Urothelium cell line (cell line): ENCODE results near the gene HSD17B12.

ENCODE experiments used
- DNase-seq: peaks from one replicate; pipeline ENCODE4 v3.0.0; 2011; ENCODE audit warnings: low spot score, mixed read lengths
- FAIRE-seq: peaks from 2 replicates; lab custom pipeline; 2011; peaks lifted over from hg19 to GRCh38; lab: Jason Lieb, UNC

The HSD17B12 gene

GRCh38 chr11:43687120-43687791, 6.7 kb downstream of the HSD17B12 start:
- no peak for DNase-seq
- FAIRE-seq: peak; percentile 46

GRCh38 chr11:43688394-43688793, 7.9 kb downstream of the HSD17B12 start:
- FAIRE-seq (no peak), DNase-seq (no peak)

GRCh38 chr11:43689167-43689566, 8.6 kb downstream of the HSD17B12 start:
- DNase-seq: no peak
- no peak for FAIRE-seq

- FAIRE-seq (no peak), DNase-seq (no peak)
Measured at GRCh38 chr11:43690929-43691725, 10.6 kb downstream of the HSD17B12 start.

- no peak for FAIRE-seq
Measured at GRCh38 chr11:43691806-43692205, 11.3 kb downstream of the HSD17B12 start.

GRCh38 chr11:43693069-43693468, 12.5 kb downstream of the HSD17B12 start:
- FAIRE-seq (no peak), DNase-seq (no peak)

More at GRCh38 chr11:43691806-43692205, 11.3 kb downstream of the HSD17B12 start:
- no peak for DNase-seq

GRCh38 chr11:43693731-43694130, 13.2 kb downstream of the HSD17B12 start:
- no peak for FAIRE-seq
- no peak for DNase-seq

GRCh38 chr11:43694477-43694876, 13.9 kb downstream of the HSD17B12 start:
- no peak for FAIRE-seq
- DNase-seq: no peak

- DNase-seq (no peak), FAIRE-seq (no peak)
Measured at GRCh38 chr11:43697679-43698078, 17.1 kb downstream of the HSD17B12 start.

- FAIRE-seq: no peak
- no peak for DNase-seq
Measured at GRCh38 chr11:43699870-43700269, 19.3 kb downstream of the HSD17B12 start.

GRCh38 chr11:43706631-43707030, 26.1 kb downstream of the HSD17B12 start:
- FAIRE-seq (no peak), DNase-seq (no peak)

GRCh38 chr11:43708776-43709175, 28.2 kb downstream of the HSD17B12 start:
- DNase-seq (no peak), FAIRE-seq (no peak)

- FAIRE-seq (no peak), DNase-seq (no peak)
Measured at GRCh38 chr11:43709689-43710088, 29.2 kb downstream of the HSD17B12 start.

GRCh38 chr11:43712676-43713075, 32.1 kb downstream of the HSD17B12 start:
- FAIRE-seq: no peak
- no peak for DNase-seq

- FAIRE-seq: no peak
- no peak for DNase-seq
Measured at GRCh38 chr11:43718373-43718772, 37.8 kb downstream of the HSD17B12 start.

- FAIRE-seq: no peak
- DNase-seq: no peak
Measured at GRCh38 chr11:43723617-43724016, 43.1 kb downstream of the HSD17B12 start.

- FAIRE-seq: no peak
- no peak for DNase-seq
Measured at GRCh38 chr11:43732225-43732624, 51.7 kb downstream of the HSD17B12 start.

GRCh38 chr11:43734256-43734655, 53.7 kb downstream of the HSD17B12 start:
- FAIRE-seq (no peak), DNase-seq (no peak)

GRCh38 chr11:43735115-43735514, 54.6 kb downstream of the HSD17B12 start:
- FAIRE-seq: no peak
- no peak for DNase-seq

- DNase-seq (no peak), FAIRE-seq (no peak)
Measured at GRCh38 chr11:43735961-43736360, 55.4 kb downstream of the HSD17B12 start.

GRCh38 chr11:43736502-43737200, 56.1 kb downstream of the HSD17B12 start:
- DNase-seq (no peak), FAIRE-seq (no peak)

GRCh38 chr11:43737201-43737590, 56.7 kb downstream of the HSD17B12 start:
- no peak for DNase-seq
- FAIRE-seq: no peak
